IPS DF 19.7 (cell line): ENCODE measurements around the gene SNAI3.
"Not testable (repeated sequence)": the region's sequence is repeated elsewhere in the genome, so short reads cannot be mapped to it uniquely, and the experiment has no call there.

ENCODE experiments used
- DNase-seq: peaks from one replicate; pipeline ENCODE4 v3.0.0-alpha.2; 2013; ENCODE audit warnings: low read depth, low spot score

SNAI3 gene

GRCh38 chr16:88669980-88670379, 16.3 kb downstream of the SNAI3 start:
- DNase-seq = no peak

- DNase-seq = not testable (repeated sequence)
These were observed 16.8 kb downstream of the SNAI3 start for GRCh38 chr16:88669493-88669892.

- no peak for DNase-seq
These were observed 18.8 kb downstream of the SNAI3 start for GRCh38 chr16:88667461-88667860.

- DNase-seq = no peak
These were observed 20.7 kb downstream of the SNAI3 start for GRCh38 chr16:88665570-88665969.

- no peak for DNase-seq
These were observed 21.2 kb downstream of the SNAI3 start for GRCh38 chr16:88665148-88665547.

- DNase-seq = peak; percentile 92
These were observed 23.3 kb downstream of the SNAI3 start, which contains the start of gene MVD for GRCh38 chr16:88662843-88663606. Gene MVD (minus strand): TSS chr16:88663091. CDS start chr16:88663080, 11 bp downstream.

GRCh38 chr16:88662222-88662842, 24.0 kb downstream of the SNAI3 start:
- no peak for DNase-seq

- no peak for DNase-seq
These were observed 24.8 kb downstream of the SNAI3 start for GRCh38 chr16:88661468-88661867.

- DNase-seq = no peak
These were observed 27.1 kb downstream of the SNAI3 start for GRCh38 chr16:88659160-88659559.

- no peak for DNase-seq
These were observed 27.6 kb downstream of the SNAI3 start for GRCh38 chr16:88658714-88659113.

- no peak for DNase-seq
These were observed 28.9 kb downstream of the SNAI3 start for GRCh38 chr16:88657371-88657770.

GRCh38 chr16:88656291-88656980, 29.9 kb downstream of the SNAI3 start:
- no peak for DNase-seq

GRCh38 chr16:88655733-88656281, 30.5 kb downstream of the SNAI3 start:
- no peak for DNase-seq

- no peak for DNase-seq
These were observed 31.1 kb downstream of the SNAI3 start for GRCh38 chr16:88655053-88655732.

GRCh38 chr16:88654363-88655052, 31.8 kb downstream of the SNAI3 start:
- DNase-seq = no peak

GRCh38 chr16:88653596-88654362, 32.5 kb downstream of the SNAI3 start:
- no peak for DNase-seq

GRCh38 chr16:88653101-88653500, 33.2 kb downstream of the SNAI3 start:
- DNase-seq = no peak

- no peak for DNase-seq
These were observed 33.6 kb downstream of the SNAI3 start for GRCh38 chr16:88652762-88653063.

- no peak for DNase-seq
These were observed 34.1 kb downstream of the SNAI3 start for GRCh38 chr16:88651989-88652761.
